ENCODE data around the gene NLRP7.
"Not testable (repeated sequence)": the region's sequence is repeated elsewhere in the genome, so short reads cannot be mapped to it uniquely, and the experiment has no call there.

The NLRP7 gene

DNA sequence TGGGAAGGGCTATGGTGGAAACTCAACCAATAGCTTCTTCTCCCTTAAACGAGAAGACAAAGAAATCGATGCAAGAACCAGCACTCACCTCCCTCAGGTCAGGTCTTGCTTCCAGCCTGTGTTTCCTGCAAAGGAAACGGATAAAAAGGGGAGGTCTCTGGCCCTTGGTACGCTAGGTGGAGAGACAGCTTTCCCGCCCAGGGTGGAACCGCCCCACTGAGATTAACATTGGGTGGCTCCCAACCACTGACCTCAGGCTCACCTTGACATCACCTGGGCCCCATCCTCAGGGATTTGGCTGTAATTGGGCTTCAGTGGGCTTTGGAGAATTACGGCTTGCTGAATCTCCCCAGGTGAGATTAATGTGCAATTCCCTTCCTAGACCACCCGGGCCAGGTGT lies at the start of gene NLRP7:
Gene NLRP7 (minus strand): TSS at position 150 of the 400 bp plus-strand sequence.
- DNase-seq, result no peak

DNA sequence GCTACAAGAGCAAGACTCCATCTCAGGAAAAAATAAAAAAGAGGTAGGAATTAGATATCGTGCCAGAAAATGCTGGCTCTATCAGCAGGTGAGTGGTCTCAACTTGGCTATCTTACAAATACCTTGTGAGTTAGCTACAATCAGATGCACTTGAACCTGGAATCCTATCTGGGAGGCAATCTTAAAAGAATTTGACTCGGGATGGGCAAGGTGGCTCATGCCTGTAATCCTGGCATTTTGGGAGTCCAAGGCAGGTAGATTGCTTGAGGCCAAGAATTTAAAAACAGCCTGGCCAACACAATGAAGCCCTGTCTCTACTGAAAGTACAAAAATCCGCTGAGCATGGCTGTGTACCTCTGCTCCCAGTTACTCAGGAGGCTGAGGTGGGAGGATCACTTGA lies 48.2 kb upstream of the NLRP7 start:
- no peak for DNase-seq

DNA sequence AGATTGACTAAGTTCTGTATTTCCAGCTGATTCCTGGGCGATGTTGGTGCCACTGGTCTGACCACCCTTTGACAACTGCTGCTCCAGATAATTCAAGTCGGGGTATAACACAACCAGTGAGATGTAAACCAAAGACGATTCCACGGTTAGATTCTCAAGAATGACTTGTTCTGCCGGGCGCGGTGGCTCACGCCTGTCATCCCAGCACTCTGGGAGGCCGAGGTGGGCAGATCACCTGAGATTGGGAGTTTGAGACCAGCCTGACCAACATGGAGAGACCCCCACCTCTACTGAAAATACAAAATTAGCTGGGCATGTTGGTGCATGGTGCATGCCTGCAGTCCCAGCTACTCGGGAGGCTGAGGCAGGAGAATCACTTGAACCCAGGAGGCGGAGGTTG lies 42.2 kb upstream of the NLRP7 start:
- DNase-seq, result not testable (repeated sequence)

DNA sequence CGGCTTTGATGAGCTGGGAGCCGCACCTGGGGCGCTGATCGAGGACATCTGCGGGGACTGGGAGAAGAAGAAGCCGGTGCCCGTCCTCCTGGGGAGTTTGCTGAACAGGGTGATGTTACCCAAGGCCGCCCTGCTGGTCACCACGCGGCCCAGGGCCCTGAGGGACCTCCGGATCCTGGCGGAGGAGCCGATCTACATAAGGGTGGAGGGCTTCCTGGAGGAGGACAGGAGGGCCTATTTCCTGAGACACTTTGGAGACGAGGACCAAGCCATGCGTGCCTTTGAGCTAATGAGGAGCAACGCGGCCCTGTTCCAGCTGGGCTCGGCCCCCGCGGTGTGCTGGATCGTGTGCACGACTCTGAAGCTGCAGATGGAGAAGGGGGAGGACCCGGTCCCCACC lies 35.2 kb upstream of the NLRP7 start:
- DNase-seq, result not testable (repeated sequence)

DNA sequence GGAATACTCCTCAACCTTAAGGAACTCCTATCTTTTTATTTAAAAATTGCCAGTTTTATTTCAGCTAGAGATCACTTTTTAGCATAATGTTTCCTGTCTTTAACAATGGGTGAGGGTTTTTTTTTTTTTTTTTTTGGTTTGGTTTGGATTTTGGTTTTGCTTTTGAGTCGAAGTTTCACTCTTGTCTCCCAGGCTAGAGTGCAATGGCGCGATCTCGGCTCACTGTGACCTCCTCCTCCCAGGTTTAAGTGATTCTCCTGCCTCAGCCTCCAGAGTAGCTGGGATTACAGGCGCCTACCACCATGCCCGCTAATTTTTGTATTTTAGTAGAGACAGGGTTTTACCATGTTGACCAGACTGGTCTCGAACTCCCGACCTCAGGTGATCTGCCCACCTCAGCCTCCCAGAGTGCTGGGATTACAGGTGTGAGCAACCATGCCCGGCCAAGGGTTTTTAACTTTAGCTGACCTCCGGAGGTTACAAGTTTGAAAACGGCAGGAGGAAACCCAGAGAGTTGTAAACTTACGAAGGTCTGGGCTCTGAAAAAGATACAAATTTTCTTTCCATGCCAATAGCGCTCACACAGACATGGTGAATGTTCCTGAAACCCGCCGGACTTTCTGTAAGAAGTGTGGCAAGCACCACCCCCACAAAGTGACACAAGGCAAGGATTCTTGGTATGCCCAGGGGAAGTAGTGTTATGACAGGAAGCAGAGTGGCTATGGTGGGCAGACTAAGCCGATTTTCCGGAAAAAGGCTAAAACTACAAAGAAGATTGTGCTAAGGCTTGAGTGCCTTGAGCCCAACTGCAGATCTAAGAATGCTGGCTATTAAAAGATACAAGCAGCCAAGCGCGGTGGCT lies 26.1 kb upstream of the NLRP7 start:
- DNase-seq, result not testable (repeated sequence)

DNA sequence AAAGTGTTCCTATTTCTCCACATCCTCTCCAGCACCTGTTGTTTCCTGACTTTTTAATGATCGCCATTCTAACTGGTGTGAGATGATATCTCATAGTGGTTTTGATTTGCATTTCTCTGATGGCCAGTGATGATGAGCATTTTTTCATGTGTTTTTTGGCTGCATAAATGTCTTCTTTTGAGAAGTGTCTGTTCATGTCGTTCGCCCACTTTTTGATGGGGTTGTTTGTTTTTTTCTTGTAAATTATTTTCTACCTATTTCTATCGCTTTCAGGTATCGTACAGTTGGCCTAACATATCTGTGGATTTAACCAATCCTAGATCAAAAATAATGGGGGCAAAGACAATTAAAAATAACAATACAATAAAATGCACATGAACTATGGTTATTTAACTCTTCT lies 24.1 kb upstream of the NLRP7 start:
- DNase-seq, result not testable (repeated sequence)

DNA sequence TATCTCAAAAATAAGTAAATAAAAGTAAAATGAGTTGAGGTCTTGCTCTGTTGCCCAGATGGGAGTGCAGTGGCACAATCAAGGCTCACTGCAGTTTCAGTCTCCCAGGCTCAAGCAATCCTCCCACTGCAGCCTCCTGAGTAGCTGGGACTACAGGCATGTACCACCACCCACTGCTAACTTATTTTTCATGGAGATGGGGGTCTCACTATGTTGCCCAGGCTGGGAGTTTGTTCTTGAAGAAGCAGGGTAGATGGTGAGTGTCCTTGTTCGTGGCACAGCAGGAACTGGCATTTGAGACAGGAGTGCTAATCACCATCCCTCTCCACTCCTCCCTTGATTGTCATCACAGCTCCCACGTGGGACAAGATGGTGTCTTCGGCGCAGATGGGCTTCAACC lies 22.3 kb upstream of the NLRP7 start:
- DNase-seq, result no peak

DNA sequence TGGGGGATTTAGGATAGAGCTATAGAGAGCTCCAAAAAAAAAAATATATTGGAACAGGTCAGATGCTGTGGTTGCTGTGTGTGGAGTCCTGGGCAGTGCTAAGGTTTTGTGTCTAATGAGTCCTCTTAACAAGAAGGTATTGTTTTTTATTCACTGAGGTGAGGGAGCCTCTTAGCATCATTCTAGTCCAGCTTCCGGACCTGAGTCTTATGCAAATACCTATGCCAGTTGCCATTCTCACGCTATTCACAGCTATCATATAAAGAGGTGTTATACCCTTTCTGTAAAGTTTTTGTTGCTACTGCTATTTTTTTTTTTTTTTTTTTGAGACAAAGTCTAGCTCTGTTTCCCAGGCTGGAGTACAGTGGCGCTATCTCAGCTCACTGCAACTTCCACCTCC lies 20.3 kb upstream of the NLRP7 start:
- no peak for DNase-seq

DNA sequence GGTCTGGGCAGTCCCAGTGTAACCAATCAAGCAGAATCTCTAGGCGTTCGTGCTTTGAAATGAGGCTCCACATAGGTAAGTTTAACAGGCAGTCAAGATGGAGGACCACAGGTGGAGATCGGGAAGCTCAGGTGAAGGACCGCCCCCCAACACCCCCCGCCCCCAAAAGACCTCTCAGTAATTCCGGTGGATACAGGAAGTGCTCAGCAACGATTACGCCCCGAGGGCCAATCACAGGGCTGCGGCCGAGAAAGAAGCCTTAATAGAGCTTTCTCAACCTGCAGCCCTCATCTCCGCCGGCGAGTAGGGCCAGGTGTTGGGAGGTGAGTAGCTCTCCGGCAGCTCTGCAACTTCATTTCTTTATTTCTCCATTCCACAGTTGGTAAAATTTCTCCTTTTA lies 17.7 kb upstream of the NLRP7 start:
- DNase-seq, result not testable (repeated sequence)

DNA sequence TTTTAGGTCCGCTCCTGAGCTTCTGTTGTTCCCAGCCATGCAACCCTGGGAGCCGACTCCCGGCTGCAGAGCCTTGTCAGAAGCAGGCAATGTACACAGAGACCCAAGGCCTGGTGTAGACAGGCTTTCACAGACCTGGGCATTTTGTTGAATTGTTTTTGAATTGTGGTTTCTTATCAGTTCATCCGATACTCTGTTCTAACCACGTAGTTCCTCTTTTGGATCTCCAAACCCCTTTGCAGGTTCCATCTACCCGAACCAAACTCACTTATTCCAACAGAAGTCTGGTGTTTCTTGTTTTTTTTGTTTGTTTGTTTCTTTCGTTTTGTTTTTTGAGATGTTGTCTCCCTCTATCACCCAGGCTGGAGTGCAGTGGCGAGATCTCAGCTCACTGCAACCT lies 12.5 kb upstream of the NLRP7 start:
- DNase-seq, result no peak

DNA sequence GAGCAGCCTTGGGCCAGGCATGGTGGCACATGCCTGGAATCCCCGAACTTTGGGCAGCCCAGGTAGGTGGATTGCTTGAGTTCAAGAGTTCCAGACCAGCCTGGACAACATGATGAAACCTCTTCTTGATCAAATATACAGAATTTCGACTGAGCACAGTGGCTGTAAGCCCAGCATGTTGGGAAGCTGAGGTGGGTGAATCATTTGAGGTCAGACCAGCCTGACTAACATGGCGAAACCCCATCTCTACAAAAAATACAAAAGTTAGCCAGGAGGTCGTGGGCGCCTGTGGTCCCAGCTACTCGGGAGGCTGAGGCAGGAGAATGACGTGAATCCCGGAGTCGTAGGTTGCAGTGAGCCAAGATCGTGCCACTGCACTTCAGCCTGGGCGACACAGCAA lies 8.0 kb upstream of the NLRP7 start:
- no peak for DNase-seq

DNA sequence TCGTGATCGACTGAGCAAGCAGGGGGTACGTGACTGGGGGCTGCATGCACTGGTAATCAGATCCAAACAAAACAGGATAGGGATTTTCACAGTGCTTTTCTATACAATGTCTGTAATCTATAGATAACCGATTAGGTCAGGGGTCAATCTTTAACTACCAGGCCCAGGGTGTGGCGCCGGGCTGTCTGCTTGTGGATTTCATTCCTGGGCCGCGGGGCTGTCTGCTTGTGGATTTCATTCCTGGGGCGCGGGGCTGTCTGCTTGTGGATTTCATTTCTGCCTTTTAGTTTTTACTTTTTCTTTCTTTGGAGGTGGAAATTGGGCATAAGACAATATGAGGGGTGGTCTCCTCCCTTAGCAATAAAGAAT lies 6.0 kb upstream of the NLRP7 start:
- DNase-seq, result not testable (repeated sequence)

DNA sequence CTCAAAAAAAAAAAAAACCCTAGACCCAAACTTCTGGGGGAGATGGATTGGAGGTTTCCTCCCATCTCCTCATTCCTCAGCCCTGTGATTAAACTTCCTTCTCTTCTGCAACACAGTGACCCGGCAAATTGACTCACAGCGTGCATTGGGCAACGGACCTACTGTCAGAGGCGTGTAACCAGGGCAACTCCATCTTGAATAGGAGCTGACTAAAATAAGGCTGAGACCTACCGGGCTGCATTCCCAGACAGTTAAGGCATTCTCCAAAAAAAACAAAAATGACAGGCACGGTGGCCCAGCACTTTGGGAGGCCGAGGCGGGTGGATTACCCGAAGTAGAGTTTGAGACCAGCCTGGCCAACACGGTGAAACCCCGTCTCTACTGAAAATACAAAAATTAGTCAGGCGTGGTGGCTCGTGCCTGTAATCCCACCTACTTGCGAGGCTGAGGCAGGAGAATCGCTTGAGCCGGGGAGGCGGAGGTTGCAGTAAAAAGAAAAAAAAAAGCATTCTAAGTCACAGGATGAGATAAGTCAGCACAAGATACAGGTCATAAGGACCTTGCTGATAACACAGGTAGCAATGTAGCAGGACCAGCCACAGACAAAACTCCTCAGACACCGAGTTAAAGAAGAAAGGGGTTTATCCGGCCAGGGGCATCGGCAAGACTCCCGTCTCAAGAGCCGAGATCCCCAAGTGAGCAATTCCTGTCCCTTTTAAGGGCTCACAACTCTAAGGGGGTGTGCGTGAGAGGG lies 5.4 kb upstream of the NLRP7 start:
- DNase-seq, result no peak

DNA sequence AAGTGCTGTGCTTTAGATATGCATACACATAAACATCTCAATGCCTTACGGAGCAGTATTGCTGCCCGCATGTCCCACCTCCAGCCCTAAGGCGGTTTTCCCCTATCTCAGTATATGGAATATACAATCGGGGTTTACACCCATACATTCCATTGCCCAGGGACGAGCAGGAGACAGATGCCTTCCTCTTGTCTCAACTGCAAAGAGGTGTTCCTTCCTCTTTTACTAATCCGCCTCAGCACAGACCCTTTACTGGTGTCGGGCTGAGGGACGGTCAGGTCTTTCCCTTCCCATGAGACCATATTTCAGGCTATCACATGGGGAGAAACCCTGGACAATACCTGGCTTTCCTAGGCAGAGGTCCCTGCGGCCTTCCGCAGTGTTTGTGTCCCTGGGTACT lies 3.2 kb upstream of the NLRP7 start:
- not testable (repeated sequence) for DNase-seq

DNA sequence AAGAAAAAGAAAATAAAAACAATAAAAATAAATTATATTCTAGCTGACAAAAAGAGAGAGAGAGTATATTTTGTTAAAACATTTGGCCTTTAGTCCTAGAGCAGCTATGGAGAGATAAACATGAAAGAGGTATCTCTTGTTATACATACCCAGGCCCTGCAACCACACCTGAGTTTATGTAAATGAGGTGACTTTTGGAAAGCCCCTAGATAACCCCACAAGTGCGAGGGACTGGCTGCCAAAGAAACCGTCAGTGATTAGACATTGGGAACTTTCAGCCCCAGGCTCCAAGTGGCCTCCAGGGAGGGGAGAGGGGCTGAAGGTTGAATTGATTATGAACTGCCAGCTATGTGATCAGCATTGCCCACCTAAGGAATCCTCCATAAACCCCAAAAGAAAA lies 2.1 kb upstream of the NLRP7 start:
- no peak for DNase-seq

DNA sequence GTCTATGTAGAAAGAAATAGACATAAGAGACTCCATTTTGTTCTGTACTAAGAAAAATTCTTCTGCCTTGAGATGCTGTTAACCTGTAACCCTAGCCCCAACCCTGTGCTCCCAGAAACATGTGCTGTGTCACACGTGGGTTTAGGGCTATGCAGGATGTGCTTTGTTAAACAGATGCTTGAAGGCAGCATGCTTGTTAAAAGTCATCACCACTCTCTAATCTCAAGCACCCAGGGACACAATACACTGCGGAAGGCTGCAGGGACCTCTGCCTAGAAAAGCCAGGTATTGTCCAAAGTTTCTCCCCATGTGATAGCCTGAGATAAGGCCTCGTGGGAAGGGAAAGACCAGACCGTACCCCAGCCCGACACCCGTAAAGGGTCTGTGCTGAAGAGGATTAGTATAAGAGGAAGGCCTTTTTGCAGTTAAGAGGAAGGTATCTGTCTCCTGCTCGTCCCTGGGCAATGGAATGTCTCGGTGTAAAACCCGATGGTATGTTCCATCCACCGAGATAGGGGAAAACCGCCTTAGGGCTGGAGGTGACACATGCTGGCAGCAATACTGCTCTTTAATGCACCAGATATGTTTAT lies 3.5 kb downstream of the NLRP7 start:
- DNase-seq, result not testable (repeated sequence)

DNA sequence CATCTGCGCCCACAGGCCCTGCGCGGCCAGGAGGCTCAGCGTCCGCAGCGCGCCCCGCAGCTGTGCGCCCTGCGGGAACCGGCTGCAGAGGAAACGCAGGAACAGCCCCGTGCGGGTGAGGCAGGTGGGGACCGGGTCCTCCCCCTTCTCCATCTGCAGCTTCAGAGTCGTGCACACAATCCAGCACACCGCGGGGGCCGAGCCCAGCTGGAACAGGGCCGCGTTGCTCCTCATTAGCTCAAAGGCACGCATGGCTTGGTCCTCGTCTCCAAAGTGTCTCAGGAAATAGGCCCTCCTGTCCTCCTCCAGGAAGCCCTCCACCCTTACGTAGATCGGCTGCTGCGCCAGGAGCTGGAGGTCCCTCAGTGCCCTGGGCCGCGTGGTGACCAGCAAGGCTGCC lies 7.8 kb downstream of the NLRP7 start:
- not testable (repeated sequence) for DNase-seq

DNA sequence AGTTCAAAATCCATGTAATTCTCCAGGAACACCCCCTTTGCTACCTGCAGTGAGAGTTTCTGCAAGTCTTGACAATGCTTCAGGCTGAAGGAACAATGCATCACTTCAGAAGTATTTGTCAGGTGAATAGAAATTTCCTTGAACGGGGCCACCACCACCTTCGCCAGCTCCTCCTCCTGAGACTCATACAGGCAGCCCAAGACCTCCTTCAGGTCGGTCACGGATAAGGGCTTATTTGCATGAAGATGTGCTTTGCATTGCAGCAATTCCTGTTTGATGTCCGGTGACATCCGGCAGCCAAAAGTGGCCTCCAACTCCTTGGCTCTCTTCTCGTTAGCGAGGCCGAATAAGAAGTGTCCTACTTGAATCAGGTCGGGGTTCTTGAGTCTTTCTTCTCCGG lies 8.4 kb downstream of the NLRP7 start:
- DNase-seq, result no peak

DNA sequence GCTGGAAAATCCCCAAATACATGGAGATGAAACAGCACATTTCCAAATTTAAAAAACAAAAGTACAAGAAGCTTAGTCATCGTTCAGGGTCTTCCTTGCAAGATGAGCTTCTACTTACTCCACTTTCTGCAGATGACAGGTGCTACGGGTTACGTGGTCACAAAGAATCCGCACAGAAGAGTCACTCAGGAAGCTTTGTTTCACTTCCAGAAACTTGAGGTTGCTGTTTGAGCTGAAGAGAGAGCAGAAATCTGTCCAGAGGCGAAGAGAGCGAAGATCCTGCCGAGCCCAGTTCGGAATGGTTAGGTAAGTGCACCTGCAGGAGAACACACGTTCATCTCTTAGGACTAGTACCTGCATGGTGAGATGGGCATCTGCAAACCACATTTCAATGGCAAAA lies 9.4 kb downstream of the NLRP7 start:
- DNase-seq, result no peak

DNA sequence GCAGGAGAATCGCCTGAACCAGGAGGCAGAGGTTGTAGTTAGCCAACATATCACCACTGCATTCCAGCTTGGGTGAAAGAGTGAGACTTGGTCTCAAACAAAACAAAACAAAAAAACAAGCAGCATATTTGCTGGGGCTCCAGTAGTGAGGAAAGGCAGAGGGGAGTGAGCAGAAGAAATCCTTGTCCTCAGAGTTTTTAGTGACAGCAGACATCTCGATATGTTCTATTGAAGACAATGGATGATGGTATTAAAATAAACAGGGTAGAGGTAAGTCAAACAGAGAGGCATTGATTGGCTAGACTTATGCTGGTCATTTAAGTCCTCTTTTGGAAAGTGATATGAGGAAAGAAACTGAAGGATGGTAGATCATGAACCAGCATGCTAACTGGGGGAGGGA lies 19.0 kb downstream of the NLRP7 start:
- DNase-seq, result no peak

DNA sequence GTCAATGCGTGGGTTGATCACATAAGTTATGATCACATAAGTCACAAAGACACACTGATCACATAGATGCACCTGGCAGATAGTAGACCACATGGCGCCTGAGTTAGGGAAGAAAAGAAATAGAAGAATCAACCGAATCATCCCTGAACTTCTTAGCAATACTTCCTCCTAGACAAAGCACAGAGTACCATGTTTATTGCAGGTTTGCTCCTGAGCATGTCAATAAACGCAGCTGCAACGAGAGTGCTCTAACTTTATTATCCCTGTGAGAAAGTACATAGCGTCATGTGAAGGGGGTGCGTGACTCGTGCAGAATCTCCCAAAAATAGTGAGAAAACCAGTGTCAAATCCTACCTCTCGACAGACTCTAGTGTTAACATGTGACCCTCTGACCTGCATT lies 24.1 kb downstream of the NLRP7 start:
- no peak for DNase-seq

DNA sequence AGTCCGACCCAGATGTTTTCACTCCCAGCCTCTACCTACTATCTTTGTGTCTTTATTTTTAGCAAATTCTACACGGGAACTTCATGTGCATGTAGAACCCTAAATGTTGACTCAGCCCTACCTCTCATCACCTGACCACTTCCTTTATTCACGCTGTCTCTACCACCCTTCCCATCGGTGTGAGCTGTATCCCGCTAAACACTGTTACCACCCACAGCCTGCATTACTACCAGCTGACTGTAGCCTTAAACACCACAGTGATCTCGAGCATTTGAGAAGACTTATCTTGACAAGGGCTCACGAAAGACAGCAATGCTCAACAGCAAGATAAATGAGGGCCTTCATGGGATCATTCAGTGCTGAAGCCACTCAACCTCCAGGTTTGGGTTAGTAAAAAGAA lies 26.2 kb downstream of the NLRP7 start:
- DNase-seq, result no peak

DNA sequence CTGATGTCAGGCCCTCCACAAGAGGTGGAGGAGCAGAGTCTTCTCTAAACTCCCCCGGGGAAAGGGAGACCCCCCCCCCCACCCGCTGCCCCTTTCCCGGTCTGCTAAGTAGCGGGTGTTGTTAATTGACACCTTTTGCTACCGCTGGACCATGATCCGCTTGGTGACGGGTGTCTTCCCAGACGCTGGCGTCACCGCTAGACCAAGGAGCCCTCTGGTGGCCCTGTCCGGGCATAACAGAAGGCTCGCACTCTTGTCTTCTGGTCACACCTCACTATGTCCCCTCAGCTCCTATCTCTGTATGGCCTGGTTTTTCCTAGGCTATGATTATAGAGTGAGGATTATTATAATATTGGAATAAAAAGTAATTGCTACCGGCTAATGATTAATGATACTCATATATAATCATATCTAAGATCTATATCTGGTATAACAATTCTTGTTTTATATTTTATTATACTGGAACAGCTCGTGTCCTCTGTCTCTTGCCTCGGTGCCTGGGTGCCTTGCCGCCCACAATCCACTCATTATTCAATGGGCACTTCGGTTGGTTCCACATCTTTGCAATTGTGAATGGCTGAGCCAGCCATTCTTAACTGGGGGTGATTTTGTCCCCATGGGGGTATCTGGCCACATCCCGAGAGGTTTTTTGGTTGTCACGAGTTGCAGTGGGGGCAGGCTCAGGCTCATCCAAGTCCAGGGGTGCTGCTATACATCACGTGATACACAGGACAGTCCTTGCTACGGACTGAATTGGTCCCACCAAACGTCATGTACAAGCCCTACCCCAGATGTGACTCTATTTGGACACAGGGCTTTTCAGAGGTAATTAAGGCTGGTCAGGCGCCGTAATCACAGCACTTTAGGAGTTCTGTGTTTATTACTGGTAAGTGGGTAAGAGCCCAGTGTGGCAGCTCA lies 27.4 kb downstream of the NLRP7 start:
- DNase-seq, result not testable (repeated sequence)
